HEK293 (cell line): Measurements from ENCODE around the gene ATP13A3.

Experiments used
- KLF8 ChIP-seq: fragments of 450-650 bp; formaldehyde crosslinking; IDR thresholded peaks from 2 replicates; pipeline ENCODE4 v1.5.1; 2016; ENCODE audit warnings: missing biosample characterization, missing genetic modification characterization
- ZNF311 ChIP-seq: fragments of 450-650 bp; formaldehyde crosslinking; IDR thresholded peaks from 2 replicates; pipeline ENCODE4 v1.5.1; 2017; ENCODE audit warnings: missing biosample characterization, missing genetic modification characterization, borderline replicate concordance
- ZSCAN23 ChIP-seq: fragments of 450-650 bp; formaldehyde crosslinking; IDR thresholded peaks from 2 replicates; pipeline ENCODE4 v1.5.1; 2016; ENCODE audit warnings: missing biosample characterization, missing genetic modification characterization
- TF ChIP-seq, protein P1 (sequence below): fragments of 450-650 bp; formaldehyde crosslinking; IDR thresholded peaks from 2 replicates; pipeline ENCODE4 v1.5.1; 2016; ENCODE audit warnings: missing biosample characterization, missing genetic modification characterization
- TF ChIP-seq, protein P2 (sequence below): fragments of 450-650 bp; formaldehyde crosslinking; IDR thresholded peaks from 2 replicates; pipeline ENCODE4 v1.5.1; 2017; ENCODE audit warnings: missing biosample characterization, missing genetic modification characterization
- TF ChIP-seq, protein P3 (sequence below): fragments of 450-650 bp; formaldehyde crosslinking; IDR thresholded peaks from 2 replicates; pipeline ENCODE4 v1.5.1; 2016; ENCODE audit warnings: missing biosample characterization, missing genetic modification characterization, low read depth

DNA sequence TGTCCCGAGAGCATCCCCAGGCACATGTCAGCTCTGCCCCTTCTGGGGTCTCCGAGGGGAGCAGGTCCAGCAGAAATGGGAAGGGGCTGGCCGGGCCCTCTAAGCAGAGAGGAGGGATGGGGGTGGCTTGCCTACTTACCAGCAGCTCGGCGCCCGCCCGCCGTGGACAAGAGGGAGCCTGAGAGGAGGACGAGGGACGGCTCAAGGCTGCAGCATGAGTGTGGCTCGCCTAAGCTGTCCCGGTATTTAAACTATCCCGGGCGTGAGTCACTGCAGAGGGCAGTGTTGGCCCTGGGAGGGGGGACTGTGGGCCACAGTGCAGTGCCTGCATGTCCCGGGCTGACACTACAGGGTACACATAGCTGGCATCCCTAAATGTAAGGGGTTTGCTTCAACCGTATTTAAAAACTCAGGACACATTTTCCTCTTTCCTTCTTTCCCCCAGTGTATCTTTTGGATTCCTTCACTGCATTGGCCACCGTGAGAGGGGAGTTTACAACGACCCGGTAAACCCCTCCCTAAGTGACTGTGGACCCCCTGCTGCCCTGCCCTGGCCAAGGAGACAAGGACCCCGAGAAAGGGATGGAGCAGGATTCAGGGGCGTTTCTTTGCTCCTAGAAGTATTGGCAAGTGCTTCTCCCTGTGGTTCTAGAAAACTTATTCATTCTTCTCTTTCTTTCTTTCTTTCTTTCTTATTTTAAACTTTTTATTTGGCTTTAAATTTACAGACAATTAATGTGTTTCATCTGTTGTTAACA lies 117.1 kb downstream of the ATP13A3 start, which contains the start of gene LRRC15:
- TF ChIP-seq, protein P1, sequence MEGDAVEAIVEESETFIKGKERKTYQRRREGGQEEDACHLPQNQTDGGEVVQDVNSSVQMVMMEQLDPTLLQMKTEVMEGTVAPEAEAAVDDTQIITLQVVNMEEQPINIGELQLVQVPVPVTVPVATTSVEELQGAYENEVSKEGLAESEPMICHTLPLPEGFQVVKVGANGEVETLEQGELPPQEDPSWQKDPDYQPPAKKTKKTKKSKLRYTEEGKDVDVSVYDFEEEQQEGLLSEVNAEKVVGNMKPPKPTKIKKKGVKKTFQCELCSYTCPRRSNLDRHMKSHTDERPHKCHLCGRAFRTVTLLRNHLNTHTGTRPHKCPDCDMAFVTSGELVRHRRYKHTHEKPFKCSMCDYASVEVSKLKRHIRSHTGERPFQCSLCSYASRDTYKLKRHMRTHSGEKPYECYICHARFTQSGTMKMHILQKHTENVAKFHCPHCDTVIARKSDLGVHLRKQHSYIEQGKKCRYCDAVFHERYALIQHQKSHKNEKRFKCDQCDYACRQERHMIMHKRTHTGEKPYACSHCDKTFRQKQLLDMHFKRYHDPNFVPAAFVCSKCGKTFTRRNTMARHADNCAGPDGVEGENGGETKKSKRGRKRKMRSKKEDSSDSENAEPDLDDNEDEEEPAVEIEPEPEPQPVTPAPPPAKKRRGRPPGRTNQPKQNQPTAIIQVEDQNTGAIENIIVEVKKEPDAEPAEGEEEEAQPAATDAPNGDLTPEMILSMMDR (tag by site-specific recombination): no peak
- TF ChIP-seq, protein P2, sequence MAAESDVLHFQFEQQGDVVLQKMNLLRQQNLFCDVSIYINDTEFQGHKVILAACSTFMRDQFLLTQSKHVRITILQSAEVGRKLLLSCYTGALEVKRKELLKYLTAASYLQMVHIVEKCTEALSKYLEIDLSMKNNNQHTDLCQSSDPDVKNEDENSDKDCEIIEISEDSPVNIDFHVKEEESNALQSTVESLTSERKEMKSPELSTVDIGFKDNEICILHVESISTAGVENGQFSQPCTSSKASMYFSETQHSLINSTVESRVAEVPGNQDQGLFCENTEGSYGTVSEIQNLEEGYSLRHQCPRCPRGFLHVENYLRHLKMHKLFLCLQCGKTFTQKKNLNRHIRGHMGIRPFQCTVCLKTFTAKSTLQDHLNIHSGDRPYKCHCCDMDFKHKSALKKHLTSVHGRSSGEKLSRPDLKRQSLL (tag by site-specific recombination): no peak
- no peak for TF ChIP-seq KLF8 (tag by site-specific recombination)
- TF ChIP-seq ZSCAN23 (tag by site-specific recombination): no peak
- TF ChIP-seq ZNF311 (tag by site-specific recombination): no peak
- TF ChIP-seq, protein P3, sequence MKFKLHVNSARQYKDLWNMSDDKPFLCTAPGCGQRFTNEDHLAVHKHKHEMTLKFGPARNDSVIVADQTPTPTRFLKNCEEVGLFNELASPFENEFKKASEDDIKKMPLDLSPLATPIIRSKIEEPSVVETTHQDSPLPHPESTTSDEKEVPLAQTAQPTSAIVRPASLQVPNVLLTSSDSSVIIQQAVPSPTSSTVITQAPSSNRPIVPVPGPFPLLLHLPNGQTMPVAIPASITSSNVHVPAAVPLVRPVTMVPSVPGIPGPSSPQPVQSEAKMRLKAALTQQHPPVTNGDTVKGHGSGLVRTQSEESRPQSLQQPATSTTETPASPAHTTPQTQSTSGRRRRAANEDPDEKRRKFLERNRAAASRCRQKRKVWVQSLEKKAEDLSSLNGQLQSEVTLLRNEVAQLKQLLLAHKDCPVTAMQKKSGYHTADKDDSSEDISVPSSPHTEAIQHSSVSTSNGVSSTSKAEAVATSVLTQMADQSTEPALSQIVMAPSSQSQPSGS: no peak
